ENCODE measurements around the gene P3H3.

Gene P3H3

DNA sequence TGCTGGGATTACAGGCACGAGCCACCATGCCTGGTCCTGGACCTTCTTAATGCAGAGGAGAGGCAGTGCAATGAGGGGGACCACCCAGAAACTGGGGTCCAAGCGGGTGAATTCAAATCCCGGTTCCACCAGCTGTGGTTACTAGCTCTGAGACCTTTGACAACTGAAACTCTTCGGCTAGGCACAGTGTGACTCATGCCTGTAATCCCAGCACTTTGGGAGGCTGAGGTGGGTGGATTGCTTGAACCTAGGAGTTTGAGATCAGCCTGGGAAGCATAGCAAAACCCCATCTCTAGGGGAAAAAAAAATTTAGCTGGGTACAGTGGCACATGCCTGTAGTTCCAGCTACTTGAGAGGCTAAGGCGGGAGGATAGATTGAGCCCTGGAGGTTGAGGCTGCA lies 43.9 kb upstream of the P3H3 start:
- TF ChIP-seq EZH2phosphoT487 (IDR thresholded peaks at IDR 0.05; ENCODE audit: low read depth) = no peak
- TF ChIP-seq, protein P1, sequence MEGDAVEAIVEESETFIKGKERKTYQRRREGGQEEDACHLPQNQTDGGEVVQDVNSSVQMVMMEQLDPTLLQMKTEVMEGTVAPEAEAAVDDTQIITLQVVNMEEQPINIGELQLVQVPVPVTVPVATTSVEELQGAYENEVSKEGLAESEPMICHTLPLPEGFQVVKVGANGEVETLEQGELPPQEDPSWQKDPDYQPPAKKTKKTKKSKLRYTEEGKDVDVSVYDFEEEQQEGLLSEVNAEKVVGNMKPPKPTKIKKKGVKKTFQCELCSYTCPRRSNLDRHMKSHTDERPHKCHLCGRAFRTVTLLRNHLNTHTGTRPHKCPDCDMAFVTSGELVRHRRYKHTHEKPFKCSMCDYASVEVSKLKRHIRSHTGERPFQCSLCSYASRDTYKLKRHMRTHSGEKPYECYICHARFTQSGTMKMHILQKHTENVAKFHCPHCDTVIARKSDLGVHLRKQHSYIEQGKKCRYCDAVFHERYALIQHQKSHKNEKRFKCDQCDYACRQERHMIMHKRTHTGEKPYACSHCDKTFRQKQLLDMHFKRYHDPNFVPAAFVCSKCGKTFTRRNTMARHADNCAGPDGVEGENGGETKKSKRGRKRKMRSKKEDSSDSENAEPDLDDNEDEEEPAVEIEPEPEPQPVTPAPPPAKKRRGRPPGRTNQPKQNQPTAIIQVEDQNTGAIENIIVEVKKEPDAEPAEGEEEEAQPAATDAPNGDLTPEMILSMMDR (IDR thresholded peaks at IDR 0.05; ENCODE audit: low read depth, low read length) = no peak
- no peaks in the 10 kb centered on the region for H4K20me1 ChIP-seq (ENCODE audit: insufficient read depth, low read length)
- no peaks in the 10 kb centered on the region for H3K27me3 ChIP-seq (ENCODE audit: low read depth, low read length)
- H3K27ac ChIP-seq (ENCODE audit: low read length) = no peak overlapping the region
- H3K9me3 ChIP-seq (ENCODE audit: insufficient read depth, low read length) = no peaks in the 10 kb centered on the region
- no peak overlapping the region for H2AFZ ChIP-seq (ENCODE audit: low read depth, low read length)
- no peaks in the 10 kb centered on the region for H3K36me3 ChIP-seq (replicated peaks; ENCODE audit: low read depth, low read length)
- no peak overlapping the region for H3K4me2 ChIP-seq (ENCODE audit: low read length)
- H3K79me2 ChIP-seq (ENCODE audit: low read length) = no peaks in the 10 kb centered on the region
- no peak overlapping the region for H3K9ac ChIP-seq (ENCODE audit: low read length)
- no peak overlapping the region for H3K4me3 ChIP-seq (ENCODE audit: low read length)
- peaks cover 11% of the 10 kb centered on the region for H3K4me1 ChIP-seq (ENCODE audit: low read length)

DNA sequence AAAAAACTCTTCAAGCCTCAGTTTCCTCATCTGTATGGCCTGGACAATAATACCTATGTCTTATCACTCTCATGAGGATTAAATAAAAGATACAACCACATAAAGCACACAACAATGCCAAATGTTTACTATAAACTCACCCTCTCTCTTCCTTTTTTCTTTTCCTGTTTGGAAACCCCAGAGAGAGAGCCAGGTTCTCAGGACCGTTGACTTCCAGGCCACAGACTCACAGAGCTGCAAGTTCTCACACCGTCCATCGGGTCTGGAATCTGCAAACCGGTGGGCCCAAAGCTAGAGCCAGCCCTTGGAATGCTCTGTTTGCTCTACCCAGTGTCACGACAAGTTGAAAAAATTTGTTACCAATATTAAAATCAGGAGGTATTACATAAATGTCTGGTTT lies 43.4 kb upstream of the P3H3 start:
- Histone ChIP-seq H3K4me3 (ENCODE audit: low read length) (no peak overlapping the region), H3K27me3 (ENCODE audit: low read depth, low read length) (no peaks in the 10 kb centered on the region), H3K79me2 (ENCODE audit: low read length) (no peaks in the 10 kb centered on the region), H3K36me3 (replicated peaks; ENCODE audit: low read depth, low read length) (no peaks in the 10 kb centered on the region), H2AFZ (ENCODE audit: low read depth, low read length) (no peak overlapping the region), H3K9me3 (ENCODE audit: insufficient read depth, low read length) (no peaks in the 10 kb centered on the region), H4K20me1 (ENCODE audit: insufficient read depth, low read length) (no peaks in the 10 kb centered on the region), H3K27ac (ENCODE audit: low read length) (no peak overlapping the region), H3K4me2 (ENCODE audit: low read length) (no peak overlapping the region), H3K4me1 (ENCODE audit: low read length) (peaks cover 11% of the 10 kb centered on the region), H3K9ac (ENCODE audit: low read length) (no peak overlapping the region)
- TF ChIP-seq, protein P1 (IDR thresholded peaks at IDR 0.05; ENCODE audit: low read depth, low read length) = no peak
- TF ChIP-seq EZH2phosphoT487 (IDR thresholded peaks at IDR 0.05; ENCODE audit: low read depth) = no peak

DNA sequence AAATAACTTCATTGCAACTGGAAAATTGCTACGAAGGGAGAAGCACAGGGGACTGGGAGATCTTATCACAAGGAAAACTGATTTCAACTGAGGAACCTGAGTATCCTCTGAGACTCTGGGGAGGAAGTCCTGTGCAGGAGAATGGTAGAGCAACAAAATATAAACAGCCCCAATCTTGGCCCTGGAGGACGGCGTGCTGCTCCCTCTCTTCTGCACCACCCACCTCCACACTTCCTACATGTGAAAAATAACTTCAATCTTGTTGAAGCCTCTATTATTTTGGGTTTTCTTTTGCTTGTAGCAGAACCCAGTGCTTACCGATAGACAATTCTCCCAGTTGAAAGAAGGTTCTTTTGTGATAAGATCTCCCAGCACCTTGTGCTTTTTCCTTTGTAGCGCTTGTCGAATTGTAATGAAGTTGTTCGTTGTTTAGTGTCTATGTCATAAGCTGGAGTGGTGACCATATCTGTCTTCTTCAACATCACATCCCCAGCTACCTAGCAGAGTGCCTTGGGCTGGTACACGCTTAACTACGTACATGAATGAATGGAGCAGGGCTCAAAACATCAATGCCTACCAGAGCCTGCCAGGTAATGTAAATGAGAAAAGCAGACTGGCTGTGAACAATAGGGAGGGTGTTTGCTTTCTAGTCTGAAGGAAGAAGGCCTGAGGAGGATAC lies 41.7 kb upstream of the P3H3 start:
- H3K27ac ChIP-seq (ENCODE audit: low read length) = no peak overlapping the region

DNA sequence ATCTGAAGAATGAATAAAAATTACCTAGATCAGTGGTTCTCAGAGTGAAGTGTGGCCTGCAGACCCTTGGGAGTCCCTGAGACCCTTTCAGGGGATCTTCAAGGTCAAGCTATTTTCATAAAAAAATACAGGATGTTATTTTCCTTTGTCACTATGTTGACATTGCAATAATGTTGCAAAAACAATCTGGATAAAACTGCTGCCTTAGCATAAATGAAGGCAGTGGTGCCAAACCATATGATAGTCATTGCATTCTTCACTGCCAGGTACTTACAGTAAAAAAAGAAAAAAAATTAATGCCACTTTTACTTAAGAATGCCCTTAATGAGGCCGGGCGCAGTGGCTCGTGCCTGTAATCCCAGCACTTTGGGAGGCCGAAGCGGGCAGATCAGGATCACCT lies 40.9 kb upstream of the P3H3 start:
- no peaks in the 10 kb centered on the region for H3K27me3 ChIP-seq (ENCODE audit: low read depth, low read length)
- no peaks in the 10 kb centered on the region for H3K9me3 ChIP-seq (ENCODE audit: insufficient read depth, low read length)
- peaks cover 15% of the 10 kb centered on the region for H3K4me1 ChIP-seq (ENCODE audit: low read length)
- H3K4me3 ChIP-seq (ENCODE audit: low read length) = no peak overlapping the region
- H3K4me2 ChIP-seq (ENCODE audit: low read length) = no peak overlapping the region
- H2AFZ ChIP-seq (ENCODE audit: low read depth, low read length) = no peak overlapping the region
- TF ChIP-seq, protein P1 (IDR thresholded peaks at IDR 0.05; ENCODE audit: low read depth, low read length) = no peak
- no peak for TF ChIP-seq EZH2phosphoT487 (IDR thresholded peaks at IDR 0.05; ENCODE audit: low read depth)
- no peaks in the 10 kb centered on the region for H3K36me3 ChIP-seq (replicated peaks; ENCODE audit: low read depth, low read length)
- no peaks in the 10 kb centered on the region for H4K20me1 ChIP-seq (ENCODE audit: insufficient read depth, low read length)
- H3K9ac ChIP-seq (ENCODE audit: low read length) = no peak overlapping the region
- H3K27ac ChIP-seq (ENCODE audit: low read length) = no peak overlapping the region
- no peaks in the 10 kb centered on the region for H3K79me2 ChIP-seq (ENCODE audit: low read length)

More for the DNA sequence above, 41.7 kb upstream of the P3H3 start:
- Histone ChIP-seq H3K4me1 (ENCODE audit: low read length) (peaks cover 11% of the 10 kb centered on the region), H3K27me3 (ENCODE audit: low read depth, low read length) (no peaks in the 10 kb centered on the region), H3K9ac (ENCODE audit: low read length) (no peak overlapping the region), H3K9me3 (ENCODE audit: insufficient read depth, low read length) (no peaks in the 10 kb centered on the region), H3K4me3 (ENCODE audit: low read length) (no peak overlapping the region), H3K79me2 (ENCODE audit: low read length) (no peaks in the 10 kb centered on the region), H3K4me2 (ENCODE audit: low read length) (no peak overlapping the region), H3K36me3 (replicated peaks; ENCODE audit: low read depth, low read length) (no peaks in the 10 kb centered on the region), H2AFZ (ENCODE audit: low read depth, low read length) (no peak overlapping the region), H4K20me1 (ENCODE audit: insufficient read depth, low read length) (no peaks in the 10 kb centered on the region)
- no peak for TF ChIP-seq EZH2phosphoT487 (IDR thresholded peaks at IDR 0.05; ENCODE audit: low read depth)
- TF ChIP-seq, protein P1 (IDR thresholded peaks at IDR 0.05; ENCODE audit: low read depth, low read length) = no peak

Measured in OCI-LY3 (cell line).